Femur (tissue), 1 donor: ENCODE results near the gene EIF4A3.
A peak's percentile ranks its signal among the peaks of the same experiment; 100 is the strongest.

Experiments used
- DNase-seq: peaks from one replicate; pipeline ENCODE4 v3.0.0-alpha.2; 2017

Gene EIF4A3

DNA sequence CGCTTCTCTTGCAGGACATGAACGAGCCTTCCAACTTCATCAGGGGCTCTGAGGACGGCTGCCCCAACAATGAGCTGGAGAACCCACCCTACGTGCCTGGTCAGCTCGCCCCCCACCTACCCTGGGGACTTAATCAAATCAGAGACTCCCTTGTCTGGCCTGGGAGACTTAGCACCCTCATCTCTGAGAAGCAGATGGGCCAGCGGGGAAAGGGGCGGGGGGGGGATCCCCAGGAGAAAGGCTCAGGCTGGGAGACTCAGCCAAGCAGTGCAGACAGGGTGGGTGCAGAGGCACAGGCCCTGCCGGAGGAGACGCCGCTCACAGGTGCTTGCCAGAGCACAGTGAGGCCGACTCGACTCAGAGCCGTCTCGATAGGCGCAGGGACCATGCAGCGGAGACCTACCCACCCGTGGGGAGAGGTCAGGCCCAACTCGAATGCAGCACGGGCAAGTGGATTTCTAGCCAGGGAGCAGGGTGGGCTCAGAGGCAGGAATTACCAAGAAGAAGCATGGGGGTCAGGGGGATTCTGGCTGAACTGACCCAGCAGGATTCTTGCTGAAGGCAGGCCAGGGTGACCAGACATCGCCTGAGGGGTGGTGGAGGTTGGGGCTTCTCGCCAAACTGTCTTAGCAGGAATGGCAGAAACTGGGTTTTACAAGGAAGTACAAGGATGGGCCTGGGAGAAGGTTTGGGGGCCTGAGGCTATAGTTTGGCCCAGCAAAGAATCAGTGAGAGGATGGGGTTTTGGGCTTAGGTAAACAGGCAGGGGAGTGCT is 35.8 kb downstream of the EIF4A3 start:
- no peak for DNase-seq

GRCh38 chr17:80110447-80110812 is 36.5 kb downstream of the EIF4A3 start:
- no peak for DNase-seq

- DNase-seq, result no peak
Observed at GRCh38 chr17:80109713-80110446, 37.0 kb downstream of the EIF4A3 start.

DNA sequence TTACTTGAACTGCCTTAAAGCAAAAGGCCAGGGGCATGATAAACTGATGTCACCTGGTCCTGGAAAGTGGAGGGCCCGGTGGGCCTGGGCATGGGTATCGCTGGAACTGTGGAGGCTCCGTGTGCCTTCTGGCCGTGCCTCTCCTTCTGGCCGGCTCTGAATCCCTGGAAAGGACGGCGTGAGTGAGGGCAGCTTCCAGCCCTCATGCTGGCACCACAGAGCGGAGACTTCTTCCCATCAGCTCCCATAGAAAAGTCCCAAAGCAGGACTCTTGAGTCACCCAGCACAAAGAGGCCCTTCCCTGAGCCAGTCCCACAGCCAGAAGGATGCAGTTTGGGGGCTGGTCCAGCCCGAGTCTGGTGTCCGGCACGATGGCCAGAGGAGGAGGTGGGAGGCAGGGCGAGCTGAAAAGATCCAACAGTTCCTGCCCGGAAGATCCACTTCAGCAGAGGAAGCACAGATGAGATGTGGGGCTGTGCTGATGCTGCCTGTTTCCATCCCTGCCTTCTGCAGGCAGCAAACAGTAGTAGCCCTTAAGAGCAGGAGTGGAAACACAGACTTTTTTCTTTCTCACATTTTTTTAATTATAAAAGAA is 37.8 kb downstream of the EIF4A3 start:
- DNase-seq, result no peak

DNA sequence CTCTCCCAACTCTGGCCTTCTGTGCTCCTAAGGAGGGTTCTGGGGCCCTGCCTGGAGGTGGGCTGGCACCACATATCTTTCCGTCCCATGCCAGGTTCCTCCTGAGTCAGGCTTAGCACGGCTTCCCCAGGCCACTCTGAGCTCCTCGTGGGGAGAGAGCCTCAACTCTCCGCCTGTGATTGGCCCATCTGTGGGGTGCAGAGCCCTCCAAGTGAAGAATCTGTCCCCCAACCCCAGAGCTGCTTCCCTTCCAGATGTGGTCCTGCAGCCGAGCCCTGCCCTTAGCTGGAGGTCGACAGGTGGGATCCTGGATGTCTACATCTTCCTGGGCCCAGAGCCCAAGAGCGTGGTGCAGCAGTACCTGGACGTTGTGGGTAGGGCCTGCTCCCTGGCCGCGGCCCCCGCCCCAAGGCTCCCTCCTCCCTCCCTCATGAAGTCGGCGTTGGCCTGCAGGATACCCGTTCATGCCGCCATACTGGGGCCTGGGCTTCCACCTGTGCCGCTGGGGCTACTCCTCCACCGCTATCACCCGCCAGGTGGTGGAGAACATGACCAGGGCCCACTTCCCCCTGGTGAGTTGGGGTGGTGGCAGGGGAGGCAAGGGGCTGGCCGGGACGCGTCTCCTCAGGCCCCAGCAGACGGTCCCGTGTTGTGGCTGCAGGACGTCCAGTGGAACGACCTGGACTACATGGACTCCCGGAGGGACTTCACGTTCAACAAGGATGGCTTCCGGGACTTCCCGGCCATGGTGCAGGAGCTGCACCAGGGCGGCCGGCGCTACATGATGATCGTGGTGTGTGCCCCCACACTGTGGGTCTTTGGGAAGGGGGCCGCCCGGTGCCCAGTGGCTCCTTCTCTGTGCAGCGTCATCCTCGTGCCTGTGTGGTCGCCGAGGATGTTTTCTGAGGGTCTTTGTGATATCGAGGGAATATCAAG is 38.6 kb downstream of the EIF4A3 start:
- DNase-seq, result no peak

- DNase-seq, result no peak
Observed at GRCh38 chr17:80107231-80108021, 39.5 kb downstream of the EIF4A3 start.

DNA sequence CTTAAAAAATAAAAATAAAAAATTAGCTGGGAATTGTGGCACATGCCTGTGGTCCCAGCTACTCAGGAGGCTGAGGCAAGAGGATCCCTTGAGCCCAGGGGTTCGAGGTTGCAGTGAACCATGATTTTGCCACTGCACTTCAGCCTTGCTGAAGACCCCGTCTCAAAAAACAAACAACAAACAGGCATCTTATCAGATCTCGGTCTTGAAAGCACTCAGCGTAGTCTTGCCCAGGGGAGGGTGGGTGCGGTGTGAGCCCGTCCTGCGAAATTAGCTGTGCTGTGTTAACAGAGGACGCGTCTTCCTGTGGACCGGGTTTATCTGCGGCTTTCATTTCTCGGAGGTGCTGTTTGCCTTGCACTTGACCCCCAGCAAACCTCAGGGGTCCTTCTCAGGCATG is 40.2 kb downstream of the EIF4A3 start:
- DNase-seq, result no peak

DNA sequence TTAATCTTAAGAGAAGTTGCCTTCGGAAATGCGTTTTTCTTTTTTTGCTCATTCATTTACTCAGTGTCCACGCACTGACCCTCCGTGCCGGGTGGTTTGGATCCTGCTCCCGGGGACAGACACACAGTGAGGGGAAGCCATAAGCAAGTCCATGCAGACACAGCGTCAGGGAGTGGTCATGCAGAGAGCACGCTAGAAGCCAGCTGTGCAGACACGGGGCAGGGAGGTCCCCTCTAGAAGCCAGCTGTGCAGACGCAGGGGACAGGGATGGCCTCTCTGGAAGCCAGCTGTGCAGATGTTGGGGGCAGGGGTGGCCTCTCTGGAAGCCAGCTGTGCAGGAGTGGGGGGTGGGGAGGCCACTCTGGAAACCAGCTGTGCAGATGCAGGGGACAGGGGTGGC is 40.8 kb downstream of the EIF4A3 start:
- DNase-seq, result no peak

- no peak for DNase-seq
Observed at GRCh38 chr17:80105762-80106161, 41.2 kb downstream of the EIF4A3 start.

- no peak for DNase-seq
Observed at GRCh38 chr17:80104956-80105375, 42.0 kb downstream of the EIF4A3 start.

- no peak for DNase-seq
Observed at GRCh38 chr17:80104321-80104955, 42.5 kb downstream of the EIF4A3 start.

DNA sequence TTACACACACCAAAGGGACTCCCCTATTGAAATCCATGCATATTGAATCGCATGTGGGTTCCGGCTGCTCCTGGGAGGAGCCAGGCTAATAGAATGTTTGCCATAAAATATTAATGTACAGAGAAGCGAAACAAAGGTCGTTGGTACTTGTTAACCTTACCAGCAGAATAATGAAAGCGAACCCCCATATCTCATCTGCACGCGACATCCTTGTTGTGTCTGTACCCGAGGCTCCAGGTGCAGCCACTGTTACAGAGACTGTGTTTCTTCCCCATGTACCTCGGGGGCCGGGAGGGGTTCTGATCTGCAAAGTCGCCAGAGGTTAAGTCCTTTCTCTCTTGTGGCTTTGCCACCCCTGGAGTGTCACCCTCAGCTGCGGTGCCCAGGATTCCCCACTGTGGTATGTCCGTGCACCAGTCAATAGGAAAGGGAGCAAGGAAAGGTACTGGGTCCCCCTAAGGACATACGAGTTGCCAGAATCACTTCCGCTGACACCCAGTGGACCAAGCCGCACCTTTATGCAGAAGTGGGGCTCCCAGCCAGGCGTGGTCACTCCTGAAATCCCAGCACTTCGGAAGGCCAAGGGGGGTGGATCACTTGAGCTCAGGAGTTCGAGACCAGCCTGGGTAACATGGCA is 43.4 kb downstream of the EIF4A3 start:
- no peak for DNase-seq

GRCh38 chr17:80102664-80103448 is 44.1 kb downstream of the EIF4A3 start:
- DNase-seq, result no peak

- no peak for DNase-seq
Observed at GRCh38 chr17:80101946-80102663, 44.8 kb downstream of the EIF4A3 start.

- peak; percentile 92 for DNase-seq
Observed at GRCh38 chr17:80101011-80101945, 45.6 kb downstream of the EIF4A3 start, which contains the start of gene GAA. Gene GAA, plus strand, starts transcription at chr17:80101581. Its CDS starts 3,006 bp downstream, at chr17:80104587.

GRCh38 chr17:80100035-80100323 is 46.9 kb downstream of the EIF4A3 start:
- DNase-seq, result no peak

GRCh38 chr17:80099291-80100034 is 47.5 kb downstream of the EIF4A3 start:
- DNase-seq, result no peak
